ENCODE measurements around the gene SLC29A3. TPM values are rescaled to one million over a fixed set of nuclear protein-coding genes. Genes with fewer than 3 reads are reported as not detected.

The SLC29A3 gene
- total RNA-seq, 1 experiment from 2014 or later, result 9.2 TPM

- Histone ChIP-seq H3K14ac (ENCODE audit: insufficient read depth, low read length) (no peak overlapping the region), H2AFZ (ENCODE audit: low read length) (no peak overlapping the region), H3K18ac (ENCODE audit: insufficient read length, low read depth, low read length) (no peak overlapping the region), H3K23me2 (ENCODE audit: insufficient read length, low read depth, low read length, poor library complexity, severe bottlenecking) (no peaks in the 10 kb centered on the region), H2BK120ac (ENCODE audit: low read depth, low read length, poor library complexity, severe bottlenecking) (no peak overlapping the region), H3K79me2 (ENCODE audit: insufficient read depth, low read length) (no peaks in the 10 kb centered on the region), H3K23ac (ENCODE audit: insufficient read length, low read depth, low read length) (no peak overlapping the region), H3K4me1 (ENCODE audit: insufficient read depth, low read length) (peaks cover 5% of the 10 kb centered on the region; the same call in 1 of the 2 replicates), H3K56ac (ENCODE audit: insufficient read length, low read depth, low read length) (no peak overlapping the region), H3K27ac (ENCODE audit: insufficient read length, low read depth, low read length) (no peak overlapping the region), H2BK15ac (ENCODE audit: low read depth, low read length) (no peak overlapping the region), H3T11ph (ENCODE audit: low read length) (no peak overlapping the region), H3K4ac (ENCODE audit: low read depth, low read length) (no peak overlapping the region), H2BK5ac (ENCODE audit: insufficient read length, low read length) (no peak overlapping the region), H4K91ac (ENCODE audit: insufficient read length, low read depth, low read length) (no peak overlapping the region), H4K5ac (ENCODE audit: insufficient read length, low read depth, low read length) (no peak overlapping the region), H3K4me2 (ENCODE audit: insufficient read depth, insufficient read length, low read length) (no peak overlapping the region), H2BK20ac (ENCODE audit: low read depth, low read length, poor library complexity, severe bottlenecking) (no peak overlapping the region), H3K27me3 (ENCODE audit: insufficient read depth, low read length) (no peaks in the 10 kb centered on the region), H3K79me1 (ENCODE audit: insufficient read depth, low read depth, low read length, poor library complexity, severe bottlenecking) (no peaks in the 10 kb centered on the region), H4K20me1 (ENCODE audit: control insufficient read depth, insufficient read depth, insufficient read length) (no peaks in the 10 kb centered on the region), H3K9ac (ENCODE audit: extremely low read depth, insufficient read length, low read length) (no peak overlapping the region), H2BK12ac (ENCODE audit: insufficient read length, low read depth, low read length) (no peak overlapping the region), H3K9me3 (ENCODE audit: control insufficient read depth, low read depth, low read length) (no peaks in the 10 kb centered on the region), H4K8ac (replicated peaks; ENCODE audit: insufficient read length, low read depth, low read length) (no peak overlapping the region), H2AK5ac (ENCODE audit: insufficient read length, low read length) (no peak overlapping the region)
- DNase-seq, result peak; percentile 69
- no peak for TF ChIP-seq CTCF (conservative IDR thresholded peaks at IDR 0.05)
- Mint-ChIP-seq H3K9me3 (no peaks in the 10 kb centered on the region), H3K4me3 (no peak overlapping the region; a peak in 1 of 5 replicates), H3K27ac (peak overlapping the region in 2 of 3 experiments; percentile 53 to 65; a peak in 3 of 7 replicates), H3K27me3 (ENCODE audit: low read depth) (no peaks in the 10 kb centered on the region), H3K4me1 (peaks cover 42 to 45% of the 10 kb centered on the region in 2 experiments), H3K36me3 (ENCODE audit: insufficient read depth in 1 of 3, low read depth in 3 of 3) (peaks cover 7 to 17% (median 17%) of the 10 kb centered on the region in 3 experiments)
- no CpG with 5 or more reads among the region's 19 CpGs for WGBS (ENCODE audit: extremely low coverage, insufficient read length, low lambda C conversion rate)
Observed at GRCh38 chr10:71278691-71279588, 40.1 kb upstream of the SLC29A3 start.

All from H9 (cell line).